GM23338 (cell line): Measurements from ENCODE around the gene TLNRD1. TPM values are rescaled to one million over a fixed set of nuclear protein-coding genes. Genes with fewer than 3 reads are reported as not detected.

Source experiments
- ATAC-seq: fragments of 200-7000 bp; cut with Tn5 transposase; 3 replicates; pipeline ENCODE4 v1.9.1; 2020
- DNase-seq: peaks from one replicate; pipeline ENCODE4 v3.0.0-alpha.2; 2015; ENCODE audit warnings: low spot score
- H2AFZ ChIP-seq: fragments of 200-600 bp; sonication (generic); 2 replicates; pipeline ENCODE4 v1.8.0; 2016; ENCODE audit warnings: antibody characterized with exemption, mild to moderate bottlenecking, moderate library complexity
- H3F3A ChIP-seq: fragments of 200-600 bp; sonication (generic); replicated peaks from 2 replicates; pipeline ENCODE4 v1.8.0; 2017; ENCODE audit warnings: antibody characterized with exemption, mixed run types, low read depth
- H3K27ac ChIP-seq: fragments of 200-600 bp; sonication (generic); 2 replicates; pipeline ENCODE4 v1.6.1; 2016; ENCODE audit warnings: low read depth
- H3K27me3 ChIP-seq: fragments of 200-600 bp; sonication (generic); 2 replicates; pipeline ENCODE4 v1.8.0; 2016; ENCODE audit warnings: mild to moderate bottlenecking, mixed run types, moderate library complexity; ENCODE audit not compliant: insufficient read depth
- H3K36me3 ChIP-seq: fragments of 200-600 bp; sonication (generic); 2 replicates; pipeline ENCODE4 v1.8.0; 2016; ENCODE audit warnings: mild to moderate bottlenecking; ENCODE audit not compliant: insufficient read depth
- H3K4me1 ChIP-seq: fragments of 200-600 bp; sonication (generic); 2 replicates; pipeline ENCODE4 v1.8.0; 2016; ENCODE audit warnings: mild to moderate bottlenecking, moderate library complexity; ENCODE audit not compliant: insufficient read depth
- H3K4me2 ChIP-seq: fragments of 200-600 bp; sonication (generic); 2 replicates; pipeline ENCODE4 v1.7.1; 2017; ENCODE audit warnings: mixed run types
- H3K4me3 ChIP-seq: fragments of 200-600 bp; sonication (generic); 2 replicates; pipeline ENCODE4 v1.6.1; 2016; ENCODE audit warnings: mixed run types
- H3K79me2 ChIP-seq: fragments of 200-600 bp; sonication (generic); replicated peaks from 2 replicates; pipeline ENCODE4 v1.8.0; 2017; ENCODE audit warnings: mild to moderate bottlenecking; ENCODE audit not compliant: insufficient read depth
- H3K9me2 ChIP-seq: fragments of 200-600 bp; sonication (generic); 2 replicates; pipeline ENCODE4 v1.8.0; 2017; ENCODE audit not compliant: insufficient read depth
- H4K20me1 ChIP-seq: fragments of 200-600 bp; sonication (generic); replicated peaks from 2 replicates; pipeline ENCODE4 v1.8.0; 2017; ENCODE audit warnings: mild to moderate bottlenecking; ENCODE audit not compliant: insufficient read depth
- H3K27ac Mint-ChIP-seq: 2 replicates; pipeline ENCODE4 v1.8.0; 2020; ENCODE audit warnings: inconsistent platforms, mild to moderate bottlenecking, moderate library complexity, mixed read lengths
- H3K27me3 Mint-ChIP-seq: 3 replicates; pipeline ENCODE4 v1.8.0; 2022; ENCODE audit warnings: low read depth, mild to moderate bottlenecking, moderate library complexity, mixed read lengths, inconsistent platforms; ENCODE audit not compliant: insufficient read depth, poor library complexity
- H3K36me3 Mint-ChIP-seq: 3 replicates; pipeline ENCODE4 v1.8.0; 2021; ENCODE audit warnings: low read depth, mild to moderate bottlenecking, inconsistent platforms, moderate library complexity, mixed read lengths
- H3K4me1 Mint-ChIP-seq: 3 replicates; pipeline ENCODE4 v1.8.0; 2020; ENCODE audit warnings: mild to moderate bottlenecking, inconsistent platforms, mixed read lengths
- H3K4me3 Mint-ChIP-seq: 3 replicates; pipeline ENCODE4 v1.8.0; 2021; ENCODE audit warnings: moderate library complexity, mild to moderate bottlenecking, inconsistent platforms, mixed read lengths
- H3K9me3 Mint-ChIP-seq: 3 replicates; pipeline ENCODE4 v1.8.0; 2020; ENCODE audit warnings: moderate library complexity, mild to moderate bottlenecking, inconsistent platforms, mixed read lengths
- CREB1 ChIP-seq: fragments of 250-450 bp; sonication (Bioruptor Pico); IDR thresholded peaks from 2 replicates; pipeline ENCODE4 v1.5.0; 2020; ENCODE audit warnings: low read depth, mild to moderate bottlenecking, moderate library complexity
- EZH2 ChIP-seq: fragments of 200-600 bp; sonication (generic); IDR thresholded peaks from one replicate; pipeline ENCODE4 v1.8.0; 2017; ENCODE audit warnings: antibody characterized with exemption, mild to moderate bottlenecking, low read depth; ENCODE audit not compliant: unreplicated experiment
- EZH2phosphoT487 ChIP-seq: fragments of 200-600 bp; sonication (generic); IDR thresholded peaks from one replicate; pipeline ENCODE4 v1.8.1; 2018; ENCODE audit warnings: antibody characterized with exemption; ENCODE audit not compliant: unreplicated experiment
- JUNB ChIP-seq: IDR thresholded peaks from one replicate; pipeline ENCODE4 v1.6.1; 2016; ENCODE audit warnings: antibody characterized with exemption; ENCODE audit not compliant: unreplicated experiment
- NANOG ChIP-seq: IDR thresholded peaks from 2 replicates; pipeline ENCODE4 v1.6.1; 2016; ENCODE audit warnings: antibody characterized with exemption, borderline replicate concordance
- POLR2AphosphoS5 ChIP-seq: IDR thresholded peaks from 2 replicates; pipeline ENCODE4 v1.6.1; 2016; ENCODE audit warnings: antibody characterized with exemption, low read depth
- STAT1 ChIP-seq: IDR thresholded peaks from one replicate; pipeline ENCODE4 v1.6.1; 2016; ENCODE audit warnings: antibody characterized with exemption; ENCODE audit not compliant: unreplicated experiment
- ZNF114 ChIP-seq: fragments of 250-450 bp; sonication (Bioruptor Pico); IDR thresholded peaks from 2 replicates; pipeline ENCODE4 v1.5.0; 2020; ENCODE audit warnings: mild to moderate bottlenecking, moderate library complexity
- ZNF331 ChIP-seq: fragments of 250-450 bp; sonication (Bioruptor Pico); IDR thresholded peaks from 2 replicates; pipeline ENCODE4 v1.5.0; 2020; ENCODE audit warnings: low read depth, mild to moderate bottlenecking, moderate library complexity
- polyA plus RNA-seq: library from polyadenylated mRNA; unstranded; fragments of >200 nt; fragmentation: Nextera tagmentation; extraction: Ambion mirVana; gene quantifications from 2 replicates; pipeline ENCODE4 v1.2.1, GENCODE V29; 2016
- total RNA-seq: library from RNA; depleted of rRNA; stranded (reverse); fragments of >200 nt; shearing (Covaris generic); gene quantifications from 2 replicates; pipeline ENCODE4 v1.2.3, GENCODE V29; 2014
- TF ChIP-seq, protein P1 (sequence below), 2 experiments: fragments of 200-600 bp in 1 of 2; sonication (generic) in 1 of 2; conservative IDR thresholded peaks; 2 replicates each; pipeline versions ENCODE4 v1.5.1 to v1.6.1; 2016 to 2017; ENCODE audit warnings: antibody characterized with exemption in 2 of 2, low read depth in 2 of 2, mild to moderate bottlenecking in 2 of 2, moderate library complexity in 1 of 2
- TF ChIP-seq, protein P2 (sequence below): IDR thresholded peaks from one replicate; pipeline ENCODE4 v1.6.1; 2018; ENCODE audit warnings: antibody characterized with exemption; ENCODE audit not compliant: unreplicated experiment
- TF ChIP-seq, protein P3 (sequence below): IDR thresholded peaks from 2 replicates; pipeline ENCODE4 v1.6.1; 2016; ENCODE audit warnings: antibody characterized with exemption
- TF ChIP-seq, protein P4 (sequence below): fragments of 250-450 bp; sonication (Bioruptor Pico); IDR thresholded peaks from 2 replicates; pipeline ENCODE4 v1.5.0; 2020; ENCODE audit warnings: mild to moderate bottlenecking, moderate library complexity

Gene TLNRD1
- total and polyA plus RNA-seq, 2 experiments from 2014 or later: 6.7 to 27.3 TPM

DNA sequence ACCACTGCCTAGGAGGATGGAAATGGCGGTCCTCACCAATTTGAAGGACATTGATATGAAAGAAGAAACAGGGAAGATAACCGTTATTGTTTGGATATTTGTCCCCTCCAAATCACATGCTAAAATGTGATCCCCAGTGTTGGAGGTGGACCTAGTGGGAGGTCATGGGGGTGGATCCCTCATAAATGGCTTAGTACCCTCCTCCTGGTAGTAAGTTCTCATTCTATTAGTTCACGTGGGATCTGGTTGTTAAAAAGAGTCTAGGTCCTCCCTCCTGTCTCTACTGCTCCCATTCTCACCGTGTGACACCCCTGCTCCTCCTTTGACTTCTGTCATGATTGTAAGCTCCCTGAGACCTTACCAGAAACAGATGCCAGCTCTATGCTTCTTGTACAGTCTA, 30.5 kb downstream of the TLNRD1 start:
- Histone ChIP-seq H3K4me3 (no peak overlapping the region), H3K9me2 (0 out of 2 replicates have a peak, but pooled peaks cover 2% of the 10 kb centered on the region), H2AFZ (no peak overlapping the region), H3K36me3 (no peaks in the 10 kb centered on the region), H3K79me2 (no peaks in the 10 kb centered on the region), H3K27me3 (no peaks in the 10 kb centered on the region), H4K20me1 (no peaks in the 10 kb centered on the region), H3K4me2 (no peak overlapping the region), H3K27ac (no peak overlapping the region), H3F3A (no peaks in the 10 kb centered on the region), H3K4me1 (no peaks in the 10 kb centered on the region; the same call in 1 of the 2 replicates)
- peaks cover 11% of the 10 kb centered on the region for H3K4me1 Mint-ChIP-seq
- ATAC-seq (no peak), DNase-seq (no peak)
- TF ChIP-seq, protein P1, sequence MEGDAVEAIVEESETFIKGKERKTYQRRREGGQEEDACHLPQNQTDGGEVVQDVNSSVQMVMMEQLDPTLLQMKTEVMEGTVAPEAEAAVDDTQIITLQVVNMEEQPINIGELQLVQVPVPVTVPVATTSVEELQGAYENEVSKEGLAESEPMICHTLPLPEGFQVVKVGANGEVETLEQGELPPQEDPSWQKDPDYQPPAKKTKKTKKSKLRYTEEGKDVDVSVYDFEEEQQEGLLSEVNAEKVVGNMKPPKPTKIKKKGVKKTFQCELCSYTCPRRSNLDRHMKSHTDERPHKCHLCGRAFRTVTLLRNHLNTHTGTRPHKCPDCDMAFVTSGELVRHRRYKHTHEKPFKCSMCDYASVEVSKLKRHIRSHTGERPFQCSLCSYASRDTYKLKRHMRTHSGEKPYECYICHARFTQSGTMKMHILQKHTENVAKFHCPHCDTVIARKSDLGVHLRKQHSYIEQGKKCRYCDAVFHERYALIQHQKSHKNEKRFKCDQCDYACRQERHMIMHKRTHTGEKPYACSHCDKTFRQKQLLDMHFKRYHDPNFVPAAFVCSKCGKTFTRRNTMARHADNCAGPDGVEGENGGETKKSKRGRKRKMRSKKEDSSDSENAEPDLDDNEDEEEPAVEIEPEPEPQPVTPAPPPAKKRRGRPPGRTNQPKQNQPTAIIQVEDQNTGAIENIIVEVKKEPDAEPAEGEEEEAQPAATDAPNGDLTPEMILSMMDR (conservative IDR thresholded peaks at IDR 0.05; ENCODE audit: low read depth in 2 of 2): no peak
- TF ChIP-seq, protein P2, sequence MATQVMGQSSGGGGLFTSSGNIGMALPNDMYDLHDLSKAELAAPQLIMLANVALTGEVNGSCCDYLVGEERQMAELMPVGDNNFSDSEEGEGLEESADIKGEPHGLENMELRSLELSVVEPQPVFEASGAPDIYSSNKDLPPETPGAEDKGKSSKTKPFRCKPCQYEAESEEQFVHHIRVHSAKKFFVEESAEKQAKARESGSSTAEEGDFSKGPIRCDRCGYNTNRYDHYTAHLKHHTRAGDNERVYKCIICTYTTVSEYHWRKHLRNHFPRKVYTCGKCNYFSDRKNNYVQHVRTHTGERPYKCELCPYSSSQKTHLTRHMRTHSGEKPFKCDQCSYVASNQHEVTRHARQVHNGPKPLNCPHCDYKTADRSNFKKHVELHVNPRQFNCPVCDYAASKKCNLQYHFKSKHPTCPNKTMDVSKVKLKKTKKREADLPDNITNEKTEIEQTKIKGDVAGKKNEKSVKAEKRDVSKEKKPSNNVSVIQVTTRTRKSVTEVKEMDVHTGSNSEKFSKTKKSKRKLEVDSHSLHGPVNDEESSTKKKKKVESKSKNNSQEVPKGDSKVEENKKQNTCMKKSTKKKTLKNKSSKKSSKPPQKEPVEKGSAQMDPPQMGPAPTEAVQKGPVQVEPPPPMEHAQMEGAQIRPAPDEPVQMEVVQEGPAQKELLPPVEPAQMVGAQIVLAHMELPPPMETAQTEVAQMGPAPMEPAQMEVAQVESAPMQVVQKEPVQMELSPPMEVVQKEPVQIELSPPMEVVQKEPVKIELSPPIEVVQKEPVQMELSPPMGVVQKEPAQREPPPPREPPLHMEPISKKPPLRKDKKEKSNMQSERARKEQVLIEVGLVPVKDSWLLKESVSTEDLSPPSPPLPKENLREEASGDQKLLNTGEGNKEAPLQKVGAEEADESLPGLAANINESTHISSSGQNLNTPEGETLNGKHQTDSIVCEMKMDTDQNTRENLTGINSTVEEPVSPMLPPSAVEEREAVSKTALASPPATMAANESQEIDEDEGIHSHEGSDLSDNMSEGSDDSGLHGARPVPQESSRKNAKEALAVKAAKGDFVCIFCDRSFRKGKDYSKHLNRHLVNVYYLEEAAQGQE: no peak
- TF ChIP-seq JUNB (no peak), EZH2phosphoT487 (no peak), ZNF331 (CRISPR knock-in tag) (no peak), NANOG (no peak), STAT1 (no peak), CREB1 (CRISPR knock-in tag) (no peak), EZH2 (no peak), ZNF114 (CRISPR knock-in tag) (no peak), POLR2AphosphoS5 (no peak)
- TF ChIP-seq, protein P3, sequence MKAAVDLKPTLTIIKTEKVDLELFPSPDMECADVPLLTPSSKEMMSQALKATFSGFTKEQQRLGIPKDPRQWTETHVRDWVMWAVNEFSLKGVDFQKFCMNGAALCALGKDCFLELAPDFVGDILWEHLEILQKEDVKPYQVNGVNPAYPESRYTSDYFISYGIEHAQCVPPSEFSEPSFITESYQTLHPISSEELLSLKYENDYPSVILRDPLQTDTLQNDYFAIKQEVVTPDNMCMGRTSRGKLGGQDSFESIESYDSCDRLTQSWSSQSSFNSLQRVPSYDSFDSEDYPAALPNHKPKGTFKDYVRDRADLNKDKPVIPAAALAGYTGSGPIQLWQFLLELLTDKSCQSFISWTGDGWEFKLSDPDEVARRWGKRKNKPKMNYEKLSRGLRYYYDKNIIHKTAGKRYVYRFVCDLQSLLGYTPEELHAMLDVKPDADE: no peak
- TF ChIP-seq, protein P4, sequence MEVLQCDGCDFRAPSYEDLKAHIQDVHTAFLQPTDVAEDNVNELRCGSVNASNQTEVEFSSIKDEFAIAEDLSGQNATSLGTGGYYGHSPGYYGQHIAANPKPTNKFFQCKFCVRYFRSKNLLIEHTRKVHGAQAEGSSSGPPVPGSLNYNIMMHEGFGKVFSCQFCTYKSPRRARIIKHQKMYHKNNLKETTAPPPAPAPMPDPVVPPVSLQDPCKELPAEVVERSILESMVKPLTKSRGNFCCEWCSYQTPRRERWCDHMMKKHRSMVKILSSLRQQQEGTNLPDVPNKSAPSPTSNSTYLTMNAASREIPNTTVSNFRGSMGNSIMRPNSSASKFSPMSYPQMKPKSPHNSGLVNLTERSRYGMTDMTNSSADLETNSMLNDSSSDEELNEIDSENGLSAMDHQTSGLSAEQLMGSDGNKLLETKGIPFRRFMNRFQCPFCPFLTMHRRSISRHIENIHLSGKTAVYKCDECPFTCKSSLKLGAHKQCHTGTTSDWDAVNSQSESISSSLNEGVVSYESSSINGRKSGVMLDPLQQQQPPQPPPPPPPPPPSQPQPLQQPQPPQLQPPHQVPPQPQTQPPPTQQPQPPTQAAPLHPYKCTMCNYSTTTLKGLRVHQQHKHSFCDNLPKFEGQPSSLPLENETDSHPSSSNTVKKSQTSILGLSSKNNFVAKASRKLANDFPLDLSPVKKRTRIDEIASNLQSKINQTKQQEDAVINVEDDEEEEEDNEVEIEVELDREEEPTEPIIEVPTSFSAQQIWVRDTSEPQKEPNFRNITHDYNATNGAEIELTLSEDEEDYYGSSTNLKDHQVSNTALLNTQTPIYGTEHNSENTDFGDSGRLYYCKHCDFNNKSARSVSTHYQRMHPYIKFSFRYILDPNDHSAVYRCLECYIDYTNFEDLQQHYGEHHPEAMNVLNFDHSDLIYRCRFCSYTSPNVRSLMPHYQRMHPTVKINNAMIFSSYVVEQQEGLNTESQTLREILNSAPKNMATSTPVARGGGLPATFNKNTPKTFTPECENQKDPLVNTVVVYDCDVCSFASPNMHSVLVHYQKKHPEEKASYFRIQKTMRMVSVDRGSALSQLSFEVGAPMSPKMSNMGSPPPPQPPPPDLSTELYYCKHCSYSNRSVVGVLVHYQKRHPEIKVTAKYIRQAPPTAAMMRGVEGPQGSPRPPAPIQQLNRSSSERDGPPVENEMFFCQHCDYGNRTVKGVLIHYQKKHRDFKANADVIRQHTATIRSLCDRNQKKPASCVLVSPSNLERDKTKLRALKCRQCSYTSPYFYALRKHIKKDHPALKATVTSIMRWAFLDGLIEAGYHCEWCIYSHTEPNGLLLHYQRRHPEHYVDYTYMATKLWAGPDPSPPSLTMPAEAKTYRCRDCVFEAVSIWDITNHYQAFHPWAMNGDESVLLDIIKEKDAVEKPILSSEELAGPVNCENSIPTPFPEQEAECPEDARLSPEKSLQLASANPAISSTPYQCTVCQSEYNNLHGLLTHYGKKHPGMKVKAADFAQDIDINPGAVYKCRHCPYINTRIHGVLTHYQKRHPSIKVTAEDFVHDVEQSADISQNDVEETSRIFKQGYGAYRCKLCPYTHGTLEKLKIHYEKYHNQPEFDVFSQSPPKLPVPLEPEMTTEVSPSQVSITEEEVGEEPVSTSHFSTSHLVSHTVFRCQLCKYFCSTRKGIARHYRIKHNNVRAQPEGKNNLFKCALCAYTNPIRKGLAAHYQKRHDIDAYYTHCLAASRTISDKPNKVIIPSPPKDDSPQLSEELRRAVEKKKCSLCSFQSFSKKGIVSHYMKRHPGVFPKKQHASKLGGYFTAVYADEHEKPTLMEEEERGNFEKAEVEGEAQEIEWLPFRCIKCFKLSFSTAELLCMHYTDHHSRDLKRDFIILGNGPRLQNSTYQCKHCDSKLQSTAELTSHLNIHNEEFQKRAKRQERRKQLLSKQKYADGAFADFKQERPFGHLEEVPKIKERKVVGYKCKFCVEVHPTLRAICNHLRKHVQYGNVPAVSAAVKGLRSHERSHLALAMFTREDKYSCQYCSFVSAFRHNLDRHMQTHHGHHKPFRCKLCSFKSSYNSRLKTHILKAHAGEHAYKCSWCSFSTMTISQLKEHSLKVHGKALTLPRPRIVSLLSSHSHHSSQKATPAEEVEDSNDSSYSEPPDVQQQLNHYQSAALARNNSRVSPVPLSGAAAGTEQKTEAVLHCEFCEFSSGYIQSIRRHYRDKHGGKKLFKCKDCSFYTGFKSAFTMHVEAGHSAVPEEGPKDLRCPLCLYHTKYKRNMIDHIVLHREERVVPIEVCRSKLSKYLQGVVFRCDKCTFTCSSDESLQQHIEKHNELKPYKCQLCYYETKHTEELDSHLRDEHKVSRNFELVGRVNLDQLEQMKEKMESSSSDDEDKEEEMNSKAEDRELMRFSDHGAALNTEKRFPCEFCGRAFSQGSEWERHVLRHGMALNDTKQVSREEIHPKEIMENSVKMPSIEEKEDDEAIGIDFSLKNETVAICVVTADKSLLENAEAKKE (CRISPR knock-in tag): no peak
- H3K27ac Mint-ChIP-seq: no peak overlapping the region
- H3K27me3 Mint-ChIP-seq: peaks cover 2% of the 10 kb centered on the region
- H3K36me3 Mint-ChIP-seq: peaks cover 11% of the 10 kb centered on the region; the same call in 2 of the 3 replicates
- no peak overlapping the region for H3K4me3 Mint-ChIP-seq
- H3K9me3 Mint-ChIP-seq: peaks cover 10% of the 10 kb centered on the region
